Measurements from ENCODE around the gene CYP24A1. TPM values are rescaled to one million over a fixed set of nuclear protein-coding genes. Genes with fewer than 3 reads are reported as not detected.

CYP24A1 gene
- total RNA-seq, 4 donors from 2014 or later: 0.10 to 0.71 (median 0.69) TPM; not detected in 1

DNA sequence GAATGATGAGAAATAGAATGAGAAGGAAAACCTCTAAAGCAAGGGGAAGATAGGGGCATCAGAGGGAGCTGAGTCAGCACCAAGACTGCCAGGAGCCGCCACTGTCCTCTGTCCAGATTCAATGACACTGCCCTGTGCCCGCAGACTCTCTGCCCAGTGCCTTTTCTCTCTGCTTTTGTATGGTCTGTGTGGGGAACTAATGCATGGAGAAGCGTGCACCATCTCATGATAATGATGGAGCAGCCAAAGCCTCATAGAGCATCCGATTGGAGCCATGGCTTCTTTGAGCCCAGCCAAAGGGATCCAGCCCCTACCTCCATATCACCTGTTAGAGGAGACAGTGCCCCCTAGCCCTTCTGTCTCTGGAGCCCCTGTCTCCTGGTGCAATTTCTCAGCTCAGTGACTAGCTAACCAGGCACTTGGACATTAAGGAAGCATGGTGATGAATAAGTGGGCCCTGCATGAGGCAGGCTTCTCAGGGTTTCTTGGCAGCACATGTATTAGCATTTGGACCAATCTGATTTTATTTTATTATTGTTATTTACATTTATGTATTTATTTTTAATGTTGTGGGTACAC lies 27.6 kb upstream of the CYP24A1 start:
- WGBS, 2 donors: 59 to 62% methylated on average over 4 of the region's 4 CpGs
- intact Hi-C loops (cut with DNase I; ENCODE audit: low total_unique reads): no loop called here
- H3K4me3 ChIP-seq (ENCODE audit: low read depth, poor library complexity, severe bottlenecking): no peak overlapping the region
- no peak for DNase-seq (ENCODE audit: low spot score in 2 of 2)
- TF ChIP-seq, protein P1, sequence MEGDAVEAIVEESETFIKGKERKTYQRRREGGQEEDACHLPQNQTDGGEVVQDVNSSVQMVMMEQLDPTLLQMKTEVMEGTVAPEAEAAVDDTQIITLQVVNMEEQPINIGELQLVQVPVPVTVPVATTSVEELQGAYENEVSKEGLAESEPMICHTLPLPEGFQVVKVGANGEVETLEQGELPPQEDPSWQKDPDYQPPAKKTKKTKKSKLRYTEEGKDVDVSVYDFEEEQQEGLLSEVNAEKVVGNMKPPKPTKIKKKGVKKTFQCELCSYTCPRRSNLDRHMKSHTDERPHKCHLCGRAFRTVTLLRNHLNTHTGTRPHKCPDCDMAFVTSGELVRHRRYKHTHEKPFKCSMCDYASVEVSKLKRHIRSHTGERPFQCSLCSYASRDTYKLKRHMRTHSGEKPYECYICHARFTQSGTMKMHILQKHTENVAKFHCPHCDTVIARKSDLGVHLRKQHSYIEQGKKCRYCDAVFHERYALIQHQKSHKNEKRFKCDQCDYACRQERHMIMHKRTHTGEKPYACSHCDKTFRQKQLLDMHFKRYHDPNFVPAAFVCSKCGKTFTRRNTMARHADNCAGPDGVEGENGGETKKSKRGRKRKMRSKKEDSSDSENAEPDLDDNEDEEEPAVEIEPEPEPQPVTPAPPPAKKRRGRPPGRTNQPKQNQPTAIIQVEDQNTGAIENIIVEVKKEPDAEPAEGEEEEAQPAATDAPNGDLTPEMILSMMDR (IDR thresholded peaks at IDR 0.05): no peak
- no peak for TF ChIP-seq POLR2A (IDR thresholded peaks at IDR 0.05)

DNA sequence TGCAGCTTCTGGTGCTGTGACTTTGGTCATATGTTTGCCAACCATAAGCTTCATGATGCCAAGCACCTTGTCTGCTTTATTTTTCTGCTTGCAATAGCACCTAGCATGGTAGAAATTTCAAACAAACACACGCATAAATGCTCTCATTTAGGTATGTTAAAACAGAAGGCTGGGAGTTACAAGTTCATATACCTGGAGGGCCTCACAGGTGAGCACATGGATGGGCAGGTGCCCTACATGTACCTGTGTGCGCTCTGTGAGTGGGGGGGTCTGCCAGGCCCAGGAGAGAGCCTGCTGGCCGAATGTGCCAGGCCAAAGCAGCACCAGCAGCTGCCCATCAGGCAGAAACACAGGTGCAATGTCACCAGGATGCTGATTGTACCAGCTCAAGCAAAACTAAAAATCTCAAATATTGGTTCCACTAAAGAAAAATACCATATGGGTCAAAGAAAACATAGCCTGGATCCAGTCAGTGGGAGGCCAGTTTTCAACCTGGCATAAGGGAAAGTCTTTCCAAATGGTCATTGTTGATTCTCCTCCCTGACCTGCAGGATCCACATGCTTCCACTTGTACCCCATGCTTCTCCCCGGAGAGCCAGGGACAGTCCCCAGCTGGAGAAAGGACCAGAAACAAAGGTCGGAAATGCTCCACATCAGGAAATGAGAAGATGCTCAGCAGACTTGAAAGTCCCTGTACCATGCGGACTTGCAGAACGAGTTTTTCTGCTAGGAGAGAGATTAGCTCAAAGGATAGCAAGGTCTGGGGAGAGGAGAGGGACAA lies 26.9 kb upstream of the CYP24A1 start:
- no peak overlapping the region for H3K4me3 ChIP-seq (ENCODE audit: low read depth, poor library complexity, severe bottlenecking)
- DNase-seq (ENCODE audit: low spot score in 2 of 2): no peak
- intact Hi-C loops (cut with DNase I; ENCODE audit: low total_unique reads): no loop called here
- TF ChIP-seq, protein P1 (IDR thresholded peaks at IDR 0.05): no peak
- TF ChIP-seq POLR2A (IDR thresholded peaks at IDR 0.05): no peak
- 41 to 46% methylated on average over 7 of the region's 7 CpGs for WGBS, 2 donors

DNA sequence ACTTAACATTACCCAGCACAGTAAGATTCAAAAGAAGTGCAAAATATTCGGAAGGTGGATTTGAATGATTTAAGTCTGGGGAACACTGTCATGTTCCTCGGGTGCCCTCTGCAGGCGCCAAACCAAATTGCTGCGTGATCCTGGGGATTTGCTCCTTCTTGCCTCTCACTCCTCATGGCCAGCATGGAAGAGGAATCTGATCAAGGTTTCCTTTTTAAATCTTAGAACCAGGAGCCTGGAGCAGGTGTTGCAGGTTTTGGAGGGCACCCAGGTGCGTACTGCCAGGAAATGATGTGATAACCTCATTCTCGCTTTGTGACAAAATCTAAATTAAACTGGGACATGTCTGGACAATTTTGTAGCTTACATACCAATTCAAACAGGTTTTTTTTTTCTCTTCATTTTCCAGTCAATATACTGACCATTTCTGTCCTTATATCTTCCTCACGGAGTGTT lies 26.0 kb upstream of the CYP24A1 start:
- TF ChIP-seq, protein P1 (IDR thresholded peaks at IDR 0.05): peak in 1 of 3 donors; percentile 60
- no peak for TF ChIP-seq POLR2A (IDR thresholded peaks at IDR 0.05)
- 10 to 12% methylated on average over 7 of the region's 7 CpGs for WGBS, 2 donors
- intact Hi-C loops (cut with DNase I; ENCODE audit: low total_unique reads): loop anchor here (5.0 kb wide), 1 partner anchor 102 kb away; no protein-coding TSS in a partner anchor

DNA sequence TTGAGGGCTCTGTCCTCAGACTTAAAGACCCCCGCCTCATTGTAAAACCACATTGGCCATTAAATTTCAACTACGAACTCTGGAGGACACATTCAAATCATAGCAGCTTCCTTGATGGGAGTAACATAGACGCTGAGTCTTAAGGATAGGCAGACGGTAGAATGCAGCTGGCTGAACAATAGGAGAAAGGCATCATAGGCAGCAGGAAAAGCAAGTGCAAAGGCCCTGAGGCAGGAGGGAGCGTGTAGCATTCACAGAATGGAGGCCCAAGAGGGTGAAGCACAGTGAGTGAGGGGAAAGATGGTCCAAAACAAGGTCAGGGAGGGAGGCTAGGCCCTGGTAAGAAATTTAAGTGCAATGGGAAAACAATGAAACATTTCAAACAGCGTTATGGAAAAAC lies 25.5 kb upstream of the CYP24A1 start:
- WGBS, 2 donors: 70 to 73% methylated on average over 6 of the region's 6 CpGs
- no peak for TF ChIP-seq POLR2A (IDR thresholded peaks at IDR 0.05)
- TF ChIP-seq, protein P1 (IDR thresholded peaks at IDR 0.05): no peak
- intact Hi-C loops (cut with DNase I; ENCODE audit: low total_unique reads): loop anchor here (5.0 kb wide), 1 partner anchor 102 kb away; no protein-coding TSS in a partner anchor
- H3K4me3 ChIP-seq (ENCODE audit: low read depth, poor library complexity, severe bottlenecking): no peak overlapping the region
- no peak for DNase-seq (ENCODE audit: low spot score in 2 of 2)

More for the DNA sequence above, 26.0 kb upstream of the CYP24A1 start:
- H3K4me3 ChIP-seq (ENCODE audit: low read depth, poor library complexity, severe bottlenecking): no peak overlapping the region
- peak; percentile 78 to 95 for DNase-seq (ENCODE audit: low spot score in 2 of 2)

DNA sequence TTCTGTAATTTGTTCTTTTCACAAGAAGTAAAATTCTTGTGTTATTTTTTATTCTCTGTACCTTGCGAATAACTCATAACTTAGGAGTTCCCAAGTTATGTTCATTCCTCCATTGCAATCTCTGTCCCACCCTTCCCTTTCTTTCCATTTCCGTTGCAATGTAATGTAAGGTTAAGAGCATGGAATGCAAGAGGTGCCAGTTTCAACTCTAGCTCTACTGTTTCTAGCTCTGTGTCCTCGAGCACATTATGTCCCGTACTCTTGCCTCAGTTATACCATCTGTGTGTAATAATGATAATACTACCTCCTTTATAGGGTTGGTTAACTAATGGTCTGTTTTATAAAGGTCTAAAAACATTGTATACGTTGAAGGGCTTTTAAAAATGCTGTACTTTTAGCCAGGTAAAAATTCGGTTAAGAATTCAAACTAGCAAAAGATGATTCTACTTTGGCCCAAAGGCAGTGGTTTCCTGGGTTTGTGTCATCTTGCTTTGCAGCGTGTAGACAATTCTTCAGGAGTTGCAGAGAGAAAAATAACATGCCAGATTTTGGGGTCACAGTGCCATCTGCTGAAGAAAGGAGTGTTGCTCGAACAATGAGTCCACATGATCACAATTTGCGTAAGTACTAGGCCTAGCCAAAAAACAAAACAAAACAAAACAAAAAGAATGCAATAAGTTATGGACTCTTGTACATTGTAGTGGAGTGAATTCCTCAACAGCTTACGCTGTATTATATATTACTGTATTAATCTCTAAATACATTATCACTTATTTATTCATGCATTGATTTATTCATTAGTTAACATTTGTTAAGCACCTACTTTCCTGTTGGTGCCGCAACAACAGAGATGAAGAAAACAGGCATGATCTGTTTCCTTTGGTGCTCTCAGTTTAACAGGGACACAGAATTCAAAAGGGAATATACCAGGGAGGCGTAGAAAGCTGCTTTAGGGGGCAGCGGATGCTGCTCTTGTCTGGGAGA lies 24.1 kb upstream of the CYP24A1 start:
- TF ChIP-seq, protein P1 (IDR thresholded peaks at IDR 0.05): no peak
- no peak for TF ChIP-seq POLR2A (IDR thresholded peaks at IDR 0.05)
- no peak overlapping the region for H3K4me3 ChIP-seq (ENCODE audit: low read depth, poor library complexity, severe bottlenecking)
- WGBS, 2 donors: 64 to 69% methylated on average over 13 of the region's 13 CpGs
- no peak for DNase-seq (ENCODE audit: low spot score in 2 of 2)
- intact Hi-C loops (cut with DNase I; ENCODE audit: low total_unique reads): loop anchor here (5.0 kb wide), 1 partner anchor 101 kb away; no protein-coding TSS in a partner anchor
